CD4-positive, alpha-beta T cell treated with Interleukin-15 for 4 hours (primary cell): Measurements from ENCODE around the gene TRIM37.
A peak's percentile ranks its signal among the peaks of the same experiment; 100 is the strongest.
"Not testable (repeated sequence)": the region's sequence is repeated elsewhere in the genome, so short reads cannot be mapped to it uniquely, and the experiment has no call there.

Experiments
- DNase-seq: peaks from one replicate; pipeline ENCODE4 v3.0.0-alpha.2; 2020; ENCODE audit warnings: low spot score

The TRIM37 gene, protein sequence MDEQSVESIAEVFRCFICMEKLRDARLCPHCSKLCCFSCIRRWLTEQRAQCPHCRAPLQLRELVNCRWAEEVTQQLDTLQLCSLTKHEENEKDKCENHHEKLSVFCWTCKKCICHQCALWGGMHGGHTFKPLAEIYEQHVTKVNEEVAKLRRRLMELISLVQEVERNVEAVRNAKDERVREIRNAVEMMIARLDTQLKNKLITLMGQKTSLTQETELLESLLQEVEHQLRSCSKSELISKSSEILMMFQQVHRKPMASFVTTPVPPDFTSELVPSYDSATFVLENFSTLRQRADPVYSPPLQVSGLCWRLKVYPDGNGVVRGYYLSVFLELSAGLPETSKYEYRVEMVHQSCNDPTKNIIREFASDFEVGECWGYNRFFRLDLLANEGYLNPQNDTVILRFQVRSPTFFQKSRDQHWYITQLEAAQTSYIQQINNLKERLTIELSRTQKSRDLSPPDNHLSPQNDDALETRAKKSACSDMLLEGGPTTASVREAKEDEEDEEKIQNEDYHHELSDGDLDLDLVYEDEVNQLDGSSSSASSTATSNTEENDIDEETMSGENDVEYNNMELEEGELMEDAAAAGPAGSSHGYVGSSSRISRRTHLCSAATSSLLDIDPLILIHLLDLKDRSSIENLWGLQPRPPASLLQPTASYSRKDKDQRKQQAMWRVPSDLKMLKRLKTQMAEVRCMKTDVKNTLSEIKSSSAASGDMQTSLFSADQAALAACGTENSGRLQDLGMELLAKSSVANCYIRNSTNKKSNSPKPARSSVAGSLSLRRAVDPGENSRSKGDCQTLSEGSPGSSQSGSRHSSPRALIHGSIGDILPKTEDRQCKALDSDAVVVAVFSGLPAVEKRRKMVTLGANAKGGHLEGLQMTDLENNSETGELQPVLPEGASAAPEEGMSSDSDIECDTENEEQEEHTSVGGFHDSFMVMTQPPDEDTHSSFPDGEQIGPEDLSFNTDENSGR

DNA sequence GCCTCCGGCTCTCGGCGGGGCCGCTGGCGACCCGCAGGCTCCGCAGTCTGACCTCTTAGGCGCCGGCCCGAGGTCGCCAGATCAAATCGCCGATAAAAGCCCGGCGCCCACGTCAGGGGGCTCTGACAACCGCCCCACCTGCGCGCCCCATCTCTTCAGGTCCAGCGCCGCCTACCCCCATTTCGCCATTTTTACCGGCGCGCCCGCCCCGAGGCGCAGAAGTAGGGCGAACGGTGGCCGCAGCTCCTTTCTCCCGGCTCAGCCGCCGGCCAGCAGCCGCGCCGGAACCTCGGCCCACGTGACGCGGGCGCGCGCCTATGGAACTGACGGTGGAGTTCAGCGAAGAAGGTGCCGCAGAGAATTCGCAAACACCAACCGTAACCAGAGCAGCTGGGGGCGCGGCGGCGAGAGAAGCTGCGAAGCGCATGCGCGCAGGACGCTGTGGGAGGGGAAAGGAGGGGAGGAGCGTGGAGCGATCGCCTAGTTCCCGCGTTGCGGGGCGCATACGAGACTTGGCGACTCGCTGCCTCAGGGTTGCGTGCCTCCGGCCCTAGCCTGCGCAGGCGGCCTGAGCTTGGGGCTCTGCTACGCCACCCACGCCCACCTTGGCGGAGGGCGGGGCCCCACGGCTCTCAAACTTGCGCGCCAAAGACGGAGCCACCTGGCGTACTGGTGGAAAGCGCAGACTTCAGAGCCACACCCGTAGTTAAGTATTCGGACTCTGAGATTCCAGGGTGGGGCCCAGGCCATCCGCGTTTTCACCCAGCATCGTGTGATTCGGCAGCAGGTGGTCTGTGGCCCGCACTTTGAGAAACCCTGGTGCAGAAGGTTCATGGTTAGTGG is at the start of gene TRIM37:
TRIM37 (minus strand) TSS at position 418 of the 843 bp plus-strand sequence. CDS start 419 bp downstream, outside the sequence.
- peak; percentile 99 for DNase-seq

DNA sequence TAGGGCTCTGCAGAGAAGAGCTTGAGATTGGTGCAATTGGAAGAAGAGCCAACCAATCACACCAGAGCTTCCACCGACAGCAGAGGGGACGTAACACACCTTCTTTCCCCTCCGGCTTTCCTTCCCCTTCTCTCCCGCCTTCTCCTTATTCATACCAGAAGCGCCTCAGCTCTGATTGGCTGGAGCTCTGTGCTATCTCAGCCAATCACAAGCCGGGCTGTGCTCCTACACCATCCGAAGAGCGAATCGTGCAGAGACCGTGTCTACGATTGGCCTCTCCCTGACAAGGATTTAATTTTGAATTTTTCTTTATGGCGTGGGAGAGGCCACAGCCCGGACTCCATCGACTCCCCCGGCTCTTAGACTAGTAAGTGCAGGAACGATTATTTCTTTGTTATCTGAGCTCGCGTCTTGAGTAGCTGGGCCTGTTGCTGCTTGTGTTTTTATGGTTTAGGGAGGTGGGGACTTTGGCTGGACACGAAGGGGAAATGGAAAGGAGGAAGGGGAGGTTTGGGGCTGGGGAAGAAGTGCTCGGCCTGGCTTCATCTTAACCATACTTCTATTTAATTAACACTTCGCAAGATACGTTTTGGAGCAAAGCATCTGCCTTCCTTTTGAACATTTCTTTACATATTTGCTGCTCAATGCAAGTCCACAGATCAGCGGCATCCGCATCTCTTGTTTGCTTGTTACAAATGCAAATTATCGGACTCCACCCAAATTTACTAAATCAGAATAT is 48.9 kb upstream of the TRIM37 start, which contains the start of gene PRR11:
PRR11 (plus strand) TSS at position 308 of the 739 bp plus-strand sequence. CDS start 14,007 bp downstream, outside the sequence.
- DNase-seq = peak; percentile 99

DNA sequence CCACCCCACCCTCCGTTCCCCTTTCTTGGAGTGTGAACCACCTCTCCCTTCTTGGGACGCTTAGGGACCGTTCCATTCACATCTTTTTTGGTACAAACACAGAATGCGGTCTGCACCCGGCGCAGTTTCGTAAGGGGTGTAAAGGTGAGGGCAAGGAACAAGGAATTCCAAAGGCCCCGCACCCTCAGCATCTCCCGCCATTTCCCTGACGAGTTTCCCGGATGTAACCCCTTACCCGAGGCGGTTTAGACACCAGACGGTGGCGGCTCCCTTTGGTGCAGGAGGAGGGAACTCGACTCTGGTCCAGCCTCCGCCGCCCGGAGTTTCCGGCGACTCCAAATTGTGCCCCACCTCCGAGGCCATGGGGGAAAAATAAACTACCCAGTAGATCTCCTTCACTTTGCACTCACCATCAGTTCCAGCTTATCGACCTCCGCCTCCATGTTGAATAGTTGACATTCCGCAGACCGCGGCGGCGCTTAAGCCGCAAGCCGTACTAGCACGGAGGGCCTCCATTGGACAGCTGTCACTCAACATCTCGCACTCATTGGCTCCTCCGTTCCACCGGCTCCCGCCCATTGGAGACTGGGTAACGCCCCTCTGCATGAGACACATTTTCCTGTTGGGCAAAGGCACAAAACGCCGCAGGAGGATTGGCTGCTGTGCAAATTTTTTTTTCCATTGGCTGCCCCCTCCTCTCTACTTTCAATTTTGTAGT is 48.2 kb upstream of the TRIM37 start, which contains the start of gene SKA2:
SKA2 (minus strand) TSS at position 466 of the 718 bp plus-strand sequence; CDS start at position 443, 23 bp downstream.
- no peak for DNase-seq

DNA sequence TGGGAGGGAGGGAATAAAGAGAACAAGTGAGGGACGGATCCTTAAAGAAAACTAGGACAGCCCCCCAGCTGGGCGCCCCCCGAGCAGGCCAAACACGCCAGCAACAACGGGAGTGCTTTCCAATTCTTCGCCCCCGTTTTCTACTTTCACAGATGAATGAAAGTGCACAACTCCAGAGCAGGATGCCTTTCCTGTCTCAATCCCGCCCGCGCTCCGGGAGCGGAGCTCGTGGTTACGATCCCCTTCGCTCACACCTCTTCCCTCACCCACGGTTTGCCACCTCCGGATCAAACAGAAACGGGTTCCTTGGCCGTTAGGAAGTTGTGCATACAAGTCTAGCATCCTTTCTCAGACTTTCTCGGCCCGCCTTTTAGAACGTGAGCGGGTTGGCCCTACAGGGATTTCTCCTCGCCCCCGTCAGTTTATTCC is 47.6 kb upstream of the TRIM37 start:
- peak; percentile 24 for DNase-seq

DNA sequence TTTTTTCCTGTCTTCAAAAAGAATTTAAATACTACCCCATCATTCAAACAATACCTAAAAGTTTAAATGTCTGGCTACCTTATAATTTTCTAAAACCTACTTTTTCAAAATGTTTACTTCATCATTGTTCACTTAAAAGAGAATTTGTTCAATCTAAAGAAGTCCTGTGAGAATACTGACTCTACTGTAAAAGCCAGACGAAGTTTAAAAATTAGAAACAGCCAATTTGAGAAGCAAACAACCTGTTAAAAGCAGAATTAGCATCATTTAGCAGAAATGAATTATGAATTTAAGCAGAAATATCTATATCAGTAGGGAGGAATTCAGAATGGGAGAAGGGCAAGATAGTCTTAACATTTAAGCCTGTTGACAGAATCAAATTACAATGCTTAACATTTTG is 46.2 kb upstream of the TRIM37 start:
- no peak for DNase-seq

DNA sequence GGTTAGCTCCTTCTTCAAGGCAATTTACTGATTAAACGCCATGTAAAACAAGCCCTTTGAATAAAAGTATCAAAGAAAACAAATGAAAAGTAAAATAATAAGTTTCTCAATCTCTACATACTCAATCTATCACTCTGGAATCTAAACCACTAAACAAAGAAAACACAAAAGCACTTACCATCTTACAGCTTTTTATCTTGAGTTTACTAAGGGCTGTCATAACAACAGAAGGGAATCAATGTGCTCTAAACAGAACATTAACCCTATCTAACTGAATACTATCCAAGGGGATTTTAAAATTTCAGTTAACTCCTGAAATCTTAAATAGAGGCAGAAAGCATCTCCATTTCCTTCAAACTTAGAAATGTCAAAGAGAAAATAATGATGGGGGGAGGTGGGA is 44.9 kb upstream of the TRIM37 start:
- no peak for DNase-seq

DNA sequence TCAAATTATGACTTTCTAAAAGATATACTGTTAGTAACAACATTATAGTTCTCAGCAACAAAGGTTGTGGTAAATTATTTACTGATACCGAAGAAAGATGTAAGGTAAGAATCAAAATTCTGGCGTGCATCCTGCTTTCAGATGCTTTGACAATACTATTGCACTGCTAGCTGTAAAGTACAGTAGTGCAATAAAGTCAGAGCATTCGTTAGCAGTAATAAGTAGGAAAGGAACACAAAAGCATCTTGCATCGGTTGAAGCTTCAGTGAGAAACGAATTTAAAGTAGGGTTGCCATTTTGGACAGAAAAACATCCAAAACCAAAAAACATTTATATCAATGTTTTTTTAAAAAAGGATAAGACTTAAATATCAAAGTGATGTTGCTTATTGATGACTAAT is 44.3 kb upstream of the TRIM37 start:
- DNase-seq = no peak

DNA sequence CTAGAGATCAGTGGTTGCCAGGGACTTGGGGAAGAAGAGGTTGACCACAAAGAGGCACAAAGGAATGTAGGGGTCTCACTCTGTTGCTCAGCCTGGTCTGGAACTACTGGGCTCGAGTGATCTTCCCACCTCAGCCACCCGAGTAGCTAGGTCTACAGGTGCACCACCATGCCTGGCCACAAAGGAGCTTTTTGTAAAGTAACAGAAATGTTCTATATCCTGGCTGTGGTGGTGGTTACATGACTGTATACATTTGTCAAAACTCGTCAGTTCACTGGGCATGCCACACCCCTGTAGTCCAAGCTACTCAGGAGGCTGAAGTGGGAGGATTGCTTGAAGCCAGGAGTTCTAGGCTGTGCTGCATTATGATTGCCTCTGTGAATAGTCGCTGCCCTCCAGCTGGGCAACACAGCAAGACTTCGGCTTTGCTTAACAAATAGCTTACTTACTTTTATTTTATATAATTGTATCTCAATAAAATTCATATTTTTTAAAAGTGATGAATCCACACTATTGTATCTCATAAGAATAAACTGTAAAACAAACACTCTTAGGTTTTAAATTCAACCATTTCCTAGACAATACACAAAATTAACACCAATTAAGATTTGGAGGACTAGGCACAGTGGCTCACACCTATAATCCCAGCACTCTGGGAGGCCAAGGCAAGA is 43.3 kb upstream of the TRIM37 start:
- DNase-seq = no peak

DNA sequence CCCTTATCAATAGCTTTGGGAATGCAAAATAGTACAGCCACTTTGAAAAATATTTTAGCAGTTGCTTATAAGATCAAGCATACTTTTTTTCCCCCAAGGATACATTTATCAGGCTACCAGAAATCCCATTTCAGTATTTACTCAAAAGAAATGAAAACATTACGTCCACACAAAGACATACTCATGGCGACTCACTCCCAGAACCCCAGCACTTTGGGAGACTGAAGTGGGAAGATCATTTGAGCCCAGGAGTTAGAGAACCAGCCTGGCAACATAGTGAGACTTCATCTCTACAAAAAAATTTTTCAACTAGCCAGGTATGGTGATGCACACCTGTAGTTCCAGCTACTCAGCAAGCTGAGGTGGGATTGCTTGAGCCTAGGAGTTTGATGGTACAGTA is 42.4 kb upstream of the TRIM37 start:
- DNase-seq = no peak

DNA sequence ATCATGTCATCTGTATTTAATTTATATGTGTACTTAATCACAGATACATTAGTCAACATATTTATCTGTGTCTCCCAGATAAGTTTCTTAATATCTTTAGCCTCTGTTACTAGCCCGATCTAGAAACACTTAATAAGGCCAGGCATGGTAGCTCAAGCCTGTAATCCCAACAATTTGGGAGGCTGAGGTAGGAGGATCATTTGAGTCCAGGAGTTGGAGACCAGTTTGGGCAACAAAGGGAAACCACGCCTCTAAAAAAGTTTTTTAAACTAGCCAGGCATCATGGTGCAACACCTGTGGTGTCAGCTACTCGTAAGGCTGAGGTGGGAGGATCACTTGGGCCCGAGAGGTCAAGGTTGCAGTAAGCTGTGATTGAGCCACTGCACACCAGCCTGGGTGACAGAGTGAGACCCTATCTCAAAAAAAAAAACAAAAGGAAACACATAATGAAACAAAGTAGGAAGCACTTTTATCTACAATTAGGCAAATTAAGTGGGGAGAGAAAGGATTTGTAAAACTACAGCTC is 39.0 kb upstream of the TRIM37 start:
- DNase-seq = no peak

DNA sequence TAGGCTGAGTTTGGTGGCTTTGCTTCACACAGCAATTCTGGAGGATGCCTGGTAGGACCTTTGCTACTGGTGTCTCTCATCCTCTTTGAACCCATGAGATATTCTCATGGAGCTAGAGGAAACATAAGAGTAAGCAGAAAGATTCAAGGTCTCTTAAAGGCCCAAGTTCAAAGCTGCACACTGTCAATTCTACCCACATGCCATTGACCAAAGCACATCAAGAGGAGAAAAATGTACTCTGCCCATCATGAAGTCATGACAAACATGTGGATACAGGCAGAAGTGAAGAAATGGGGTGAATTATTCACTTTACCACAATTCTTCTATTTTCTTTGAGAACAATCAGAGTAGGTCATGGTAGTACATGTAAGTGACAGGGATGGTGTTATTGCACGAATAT is 35.2 kb upstream of the TRIM37 start:
- DNase-seq = no peak

DNA sequence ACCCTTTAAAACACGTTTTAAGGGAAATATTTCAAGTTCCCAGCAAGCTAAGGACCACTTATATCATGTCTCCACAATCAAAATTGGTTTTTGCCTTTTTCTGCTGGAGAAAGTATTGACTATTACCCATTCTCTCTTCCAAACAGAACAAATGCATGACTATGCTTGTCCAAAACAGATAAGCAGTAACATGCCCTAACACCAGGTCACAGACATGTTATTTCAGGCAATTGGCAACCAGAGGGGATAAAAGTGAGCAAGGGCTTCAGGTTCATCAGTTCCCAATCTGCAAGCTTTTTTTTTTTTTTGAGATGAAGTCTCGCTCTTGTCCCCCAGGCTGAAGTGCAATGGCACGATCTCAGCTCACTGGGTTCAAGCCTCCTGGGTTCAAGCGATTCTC is 33.3 kb upstream of the TRIM37 start:
- no peak for DNase-seq

DNA sequence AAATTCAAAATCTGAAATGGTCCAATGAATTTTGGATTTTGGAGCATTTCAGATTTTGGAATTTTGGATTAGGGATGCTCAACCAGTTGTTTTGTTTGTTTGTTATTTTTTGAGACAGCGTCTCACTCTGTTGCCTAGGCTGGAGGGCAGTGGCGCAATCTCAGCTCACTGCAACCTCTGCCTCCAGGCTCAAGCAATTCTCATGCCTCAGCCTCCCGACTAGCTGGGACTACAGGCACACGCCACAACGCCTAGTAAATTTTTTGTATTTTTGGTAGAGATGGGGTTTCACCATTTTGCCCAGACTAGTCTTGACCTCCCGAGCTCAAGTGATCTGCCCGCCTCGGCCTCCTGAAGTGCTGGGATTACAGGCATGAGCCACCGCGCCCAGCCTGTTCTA is 31.7 kb upstream of the TRIM37 start:
- DNase-seq = not testable (repeated sequence)

DNA sequence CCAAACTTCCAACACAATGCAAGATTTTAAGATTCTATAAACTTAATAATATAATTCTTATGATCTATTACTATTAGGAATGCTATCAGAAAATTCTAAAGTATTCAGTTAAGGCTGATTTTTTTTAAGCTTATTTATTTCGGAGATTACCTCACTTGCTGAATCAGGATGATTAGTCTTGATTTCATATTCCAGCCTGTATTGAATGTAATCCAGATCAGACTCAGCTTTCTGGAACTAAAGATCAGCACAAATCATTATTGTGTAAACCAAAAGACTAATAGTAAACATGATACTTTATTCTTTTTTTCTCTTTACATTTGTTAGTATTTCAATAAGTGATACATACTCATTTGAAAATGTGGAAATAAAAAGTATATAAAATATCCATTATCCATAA is 24.5 kb upstream of the TRIM37 start:
- DNase-seq = no peak

DNA sequence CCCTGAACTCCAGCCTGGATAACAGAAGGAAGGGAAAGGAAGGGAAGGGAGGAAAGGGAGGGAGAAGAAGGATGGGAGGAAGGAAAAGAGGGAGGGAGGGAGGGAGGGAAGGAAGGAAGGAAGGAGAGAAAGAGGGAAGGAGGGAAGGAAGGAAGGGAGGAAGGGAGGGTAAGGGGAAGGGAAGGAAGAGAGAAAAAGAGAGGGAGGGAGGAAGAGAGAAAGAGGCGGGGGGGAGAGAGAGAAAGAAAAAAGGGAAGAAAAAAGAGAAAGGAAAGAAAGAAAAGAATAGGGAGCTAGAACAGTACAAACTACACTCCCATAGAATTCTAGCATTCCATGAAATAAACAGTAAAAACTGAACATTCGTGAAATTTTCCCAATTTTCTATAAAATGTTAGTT is 23.1 kb upstream of the TRIM37 start:
- DNase-seq = no peak

DNA sequence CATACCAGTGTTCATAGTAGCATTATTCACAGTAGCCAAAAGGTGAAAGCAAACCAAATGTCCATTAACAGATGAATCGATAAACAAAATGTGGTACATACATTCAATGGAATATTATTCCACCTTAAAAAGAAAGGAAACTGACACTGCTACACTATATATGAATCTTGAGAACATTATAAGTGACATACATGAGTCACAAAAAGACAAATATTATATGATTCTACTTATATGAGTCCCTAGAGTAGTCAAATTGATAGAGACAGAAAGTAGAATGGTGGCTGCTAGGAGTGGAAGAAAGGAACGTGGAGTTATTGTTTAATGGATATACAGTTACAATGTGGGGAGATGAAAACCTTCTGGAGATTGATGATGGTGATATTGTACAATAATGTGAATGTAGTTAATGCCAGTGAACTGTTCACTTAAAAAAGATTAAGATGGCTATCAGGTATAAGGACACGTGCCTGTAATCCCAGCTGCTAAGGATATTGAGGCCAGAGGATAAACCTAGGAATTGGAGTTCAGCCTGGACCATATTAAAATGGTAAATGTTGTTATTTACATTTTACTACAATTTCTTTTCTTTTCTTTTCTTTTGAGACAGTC is 20.2 kb upstream of the TRIM37 start:
- DNase-seq = no peak

DNA sequence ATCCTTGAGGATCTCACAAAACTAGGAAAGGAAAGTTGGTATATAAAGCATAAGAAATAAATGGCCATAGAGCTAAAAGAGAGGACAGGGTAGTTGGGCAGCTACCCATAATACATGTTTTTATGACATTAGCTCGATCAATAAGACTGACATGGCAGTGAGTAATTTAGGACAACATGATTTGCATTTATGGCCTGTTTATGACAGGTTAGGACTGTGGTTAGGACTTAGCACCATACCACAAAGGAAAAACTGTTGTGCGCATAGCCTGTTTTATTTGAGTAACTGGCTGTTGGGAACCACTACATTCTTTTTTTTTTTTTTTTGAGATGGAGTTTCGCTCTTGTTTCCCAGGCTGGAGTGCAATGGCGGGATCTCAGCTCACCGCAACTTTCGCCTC is 18.0 kb upstream of the TRIM37 start:
- DNase-seq = no peak

DNA sequence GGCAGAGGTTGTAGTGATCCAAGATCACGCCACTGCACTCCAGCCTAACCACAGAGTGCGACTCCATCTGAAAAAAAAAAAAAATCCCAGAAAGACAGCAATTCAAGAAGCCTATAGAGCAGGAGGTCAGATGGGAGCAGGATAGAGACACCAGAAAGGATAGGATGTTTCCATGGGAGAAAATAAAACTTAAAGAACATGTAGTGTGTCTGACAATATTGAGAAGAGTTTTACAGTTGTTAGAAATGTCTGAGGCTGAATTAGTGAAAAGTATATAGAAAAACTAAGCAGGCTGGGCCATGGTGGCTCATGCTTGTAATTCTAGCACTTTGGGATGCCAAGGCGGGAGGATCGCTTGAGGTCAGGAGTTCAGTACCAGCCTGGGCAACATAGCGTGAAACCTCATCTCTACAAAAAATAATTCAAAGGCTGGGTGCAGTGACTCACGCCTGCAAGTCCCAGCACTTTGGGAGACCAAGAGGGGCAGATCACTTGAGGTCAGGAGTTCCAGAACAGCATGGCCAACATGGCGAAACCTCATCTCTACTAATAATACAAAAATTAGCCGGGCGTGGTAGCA is 15.3 kb upstream of the TRIM37 start:
- DNase-seq = no peak

DNA sequence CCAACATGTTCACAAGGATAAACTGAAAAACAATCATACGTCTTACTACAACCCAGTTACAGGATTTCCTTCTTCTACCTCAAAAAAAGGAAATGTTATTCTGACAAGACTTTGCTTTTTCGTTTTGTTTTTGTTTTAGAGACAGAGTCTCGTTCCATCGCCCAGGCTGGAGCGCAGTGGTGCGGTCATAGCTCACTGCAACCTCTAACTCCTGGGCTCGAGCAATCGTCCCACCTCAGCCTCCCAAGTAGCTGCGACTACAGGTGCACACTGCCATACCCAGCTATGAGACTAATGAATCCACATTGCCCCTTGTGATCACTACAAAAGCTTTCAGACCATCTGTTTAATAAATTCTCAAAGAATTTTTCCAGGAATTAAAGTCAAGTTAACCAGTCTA is 8.8 kb upstream of the TRIM37 start:
- DNase-seq = no peak
